Measurements from ENCODE around the gene PRSS36.
"Not testable (repeated sequence)": the region's sequence is repeated elsewhere in the genome, so short reads cannot be mapped to it uniquely, and the experiment has no call there.

PRSS36 gene

GRCh38 chr16:31183432-31184428, 33.9 kb upstream of the PRSS36 start:
- no peak for DNase-seq (ENCODE audit: low spot score)

- no peak for DNase-seq (ENCODE audit: low spot score)
Observed at GRCh38 chr16:31182391-31182790, 32.5 kb upstream of the PRSS36 start.

GRCh38 chr16:31181102-31181830, 31.4 kb upstream of the PRSS36 start:
- DNase-seq (ENCODE audit: low spot score) = no peak

GRCh38 chr16:31179747-31180459, 30.0 kb upstream of the PRSS36 start, which contains the start of gene FUS:
Gene FUS, plus strand, starts transcription at chr16:31180139. Its CDS starts 76 bp downstream, at chr16:31180215.
- peak; percentile 95 for DNase-seq (ENCODE audit: low spot score)

- no peak for DNase-seq (ENCODE audit: low spot score)
Observed at GRCh38 chr16:31179219-31179746, 29.4 kb upstream of the PRSS36 start.

- no peak for DNase-seq (ENCODE audit: low spot score)
Observed at GRCh38 chr16:31177136-31177535, 27.3 kb upstream of the PRSS36 start.

- DNase-seq (ENCODE audit: low spot score) = not testable (repeated sequence)
Observed at GRCh38 chr16:31170048-31170447, 20.2 kb upstream of the PRSS36 start.

- no peak for DNase-seq (ENCODE audit: low spot score)
Observed at GRCh38 chr16:31168848-31169247, 19.0 kb upstream of the PRSS36 start.

GRCh38 chr16:31167315-31167714, 17.4 kb upstream of the PRSS36 start:
- no peak for DNase-seq (ENCODE audit: low spot score)

GRCh38 chr16:31157136-31157535, 7.3 kb upstream of the PRSS36 start:
- no peak for DNase-seq (ENCODE audit: low spot score)

GRCh38 chr16:31150976-31151375, 1.1 kb upstream of the PRSS36 start:
- not testable (repeated sequence) for DNase-seq (ENCODE audit: low spot score)

- no peak for DNase-seq (ENCODE audit: low spot score)
Observed at GRCh38 chr16:31149332-31149731, 534 bp downstream of the PRSS36 start.

- DNase-seq (ENCODE audit: low spot score) = no peak
Observed at GRCh38 chr16:31148896-31149295, 970 bp downstream of the PRSS36 start.

GRCh38 chr16:31148281-31148728, 1.6 kb downstream of the PRSS36 start:
- no peak for DNase-seq (ENCODE audit: low spot score)

GRCh38 chr16:31147574-31147973, 2.3 kb downstream of the PRSS36 start:
- no peak for DNase-seq (ENCODE audit: low spot score)

- DNase-seq (ENCODE audit: low spot score) = no peak
Observed at GRCh38 chr16:31145398-31145990, 4.4 kb downstream of the PRSS36 start.

GRCh38 chr16:31144418-31144817, 5.4 kb downstream of the PRSS36 start:
- not testable (repeated sequence) for DNase-seq (ENCODE audit: low spot score)

- DNase-seq (ENCODE audit: low spot score) = no peak
Observed at GRCh38 chr16:31143694-31144148, 6.1 kb downstream of the PRSS36 start.

- DNase-seq (ENCODE audit: low spot score) = no peak
Observed at GRCh38 chr16:31143011-31143693, 6.7 kb downstream of the PRSS36 start.

GRCh38 chr16:31142109-31143010, 7.5 kb downstream of the PRSS36 start:
- peak; percentile 100 for DNase-seq (ENCODE audit: low spot score)
